GM19463 (cell line): Measurements from ENCODE around the gene TTN.

Source experiments
- ATAC-seq: cut with Tn5 transposase; IDR thresholded peaks from one replicate; pipeline ENCODE4 v1.9.1; 2021; ENCODE audit warnings: mild to moderate bottlenecking, moderate library complexity; ENCODE audit not compliant: unreplicated experiment

TTN gene

DNA sequence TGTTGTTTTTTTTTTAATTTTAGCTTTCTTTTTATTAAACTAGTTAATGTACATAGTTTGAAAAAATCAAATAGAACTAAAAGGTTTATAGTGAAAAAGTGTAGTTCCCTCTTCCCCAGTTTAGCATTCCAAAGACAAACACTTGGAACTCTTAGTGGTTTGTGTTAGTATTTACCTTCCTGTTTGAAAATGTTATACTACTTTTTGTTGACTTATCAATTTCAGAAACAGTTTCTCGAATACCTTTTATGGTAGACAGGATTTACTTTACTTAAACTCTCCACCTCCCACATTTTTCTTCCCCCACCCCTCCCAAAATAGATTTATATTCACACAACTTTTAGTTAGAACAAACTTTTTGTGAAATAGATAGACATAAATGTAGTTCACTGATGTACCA is 300.3 kb downstream of the TTN start:
- no peak for ATAC-seq

DNA sequence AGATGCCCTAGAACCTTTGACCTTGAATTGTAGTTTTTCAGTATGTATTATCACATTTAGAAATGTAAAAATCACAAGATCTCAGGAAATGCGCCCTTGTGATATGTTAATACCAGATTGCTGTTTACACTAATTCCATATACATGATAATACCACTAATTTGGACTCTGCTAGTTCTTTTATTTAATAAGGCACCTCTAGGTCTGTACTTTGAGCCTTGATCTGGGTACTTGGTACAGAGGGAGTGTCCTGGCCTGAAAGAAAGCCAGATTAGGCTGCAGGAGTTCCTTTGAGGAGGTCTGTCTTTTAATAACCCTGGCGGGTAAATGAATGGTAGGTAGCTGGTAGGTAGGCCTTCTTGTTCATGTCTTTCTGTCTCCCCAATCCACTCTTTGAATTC is 300.7 kb downstream of the TTN start:
- no peak for ATAC-seq

DNA sequence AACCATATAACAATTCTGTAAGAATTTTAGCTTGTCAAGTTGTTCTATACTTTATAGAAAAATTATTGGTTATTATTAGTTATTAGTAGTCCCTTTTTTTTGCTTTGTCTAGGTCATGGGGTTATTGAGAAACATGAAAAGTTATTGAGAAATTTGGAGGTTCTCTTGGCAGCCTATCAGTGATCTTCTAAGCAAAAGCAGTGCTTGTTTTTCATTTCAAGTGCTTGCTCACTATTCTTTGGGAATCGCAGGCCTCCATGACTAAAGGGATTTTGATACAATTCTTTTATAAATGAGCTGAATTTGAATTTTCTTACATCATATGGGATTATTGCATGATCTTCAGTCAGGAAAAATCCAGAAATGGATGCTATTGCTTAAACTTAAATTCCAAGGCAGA is 301.1 kb downstream of the TTN start:
- ATAC-seq, result no peak

DNA sequence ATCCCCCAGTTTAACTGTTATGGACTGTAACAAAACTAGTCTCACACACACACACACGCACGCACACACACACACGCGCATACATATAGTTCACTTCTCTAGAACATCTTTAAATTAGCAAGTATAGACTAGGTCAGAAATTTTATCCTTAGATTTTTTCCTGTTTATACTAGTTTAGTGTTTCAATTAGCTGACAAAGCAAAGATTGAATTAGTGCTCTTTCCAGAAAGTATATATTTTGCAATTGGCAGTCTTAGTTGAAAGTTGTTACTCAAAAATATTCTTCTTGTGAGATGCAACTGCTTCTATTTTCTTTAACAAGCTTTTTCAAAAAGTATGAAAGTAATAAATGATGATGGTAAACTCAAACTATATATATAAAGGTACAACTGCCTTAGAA is 304.5 kb downstream of the TTN start:
- ATAC-seq, result no peak

DNA sequence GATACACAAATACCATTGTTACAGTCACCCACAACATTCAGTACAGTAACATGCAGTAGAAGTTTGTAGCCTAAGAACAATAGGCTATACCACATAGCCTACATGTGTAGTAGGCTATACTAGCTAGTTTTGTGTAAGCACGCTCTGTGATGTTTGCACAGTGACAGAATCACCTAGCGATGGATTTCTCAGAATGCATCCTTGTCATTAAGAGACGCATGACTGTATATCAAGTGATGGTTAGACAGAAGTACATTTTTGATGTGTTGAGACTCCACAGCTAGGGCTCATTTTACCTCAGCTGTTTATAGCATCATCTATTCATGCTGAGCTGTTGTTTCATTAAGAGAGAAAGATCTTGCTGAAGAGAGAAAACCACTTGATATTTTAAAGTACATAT is 307.6 kb downstream of the TTN start:
- ATAC-seq, result no peak

DNA sequence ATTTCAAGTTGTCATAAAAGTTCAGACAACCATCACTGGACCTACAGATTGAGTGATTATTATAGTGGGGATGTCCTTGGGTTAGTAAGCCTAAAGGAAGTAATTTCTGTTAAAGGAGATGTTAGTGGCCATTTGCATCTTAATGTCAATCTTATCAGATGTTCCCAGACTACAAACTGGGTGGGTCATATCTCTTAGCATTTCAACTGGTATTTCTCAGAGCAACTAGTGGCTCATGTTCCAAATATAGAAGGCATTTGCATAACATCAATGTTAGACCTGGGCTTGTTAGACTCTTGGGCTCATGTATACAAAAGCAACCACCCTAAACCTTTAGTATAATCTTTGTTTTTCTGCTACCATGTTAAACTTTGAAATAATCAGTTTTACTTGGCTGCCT is 309.1 kb downstream of the TTN start:
- ATAC-seq, result no peak

- ATAC-seq, result no peak
Measured at GRCh38 chr2:178496049-178496448, 311.2 kb downstream of the TTN start.

DNA sequence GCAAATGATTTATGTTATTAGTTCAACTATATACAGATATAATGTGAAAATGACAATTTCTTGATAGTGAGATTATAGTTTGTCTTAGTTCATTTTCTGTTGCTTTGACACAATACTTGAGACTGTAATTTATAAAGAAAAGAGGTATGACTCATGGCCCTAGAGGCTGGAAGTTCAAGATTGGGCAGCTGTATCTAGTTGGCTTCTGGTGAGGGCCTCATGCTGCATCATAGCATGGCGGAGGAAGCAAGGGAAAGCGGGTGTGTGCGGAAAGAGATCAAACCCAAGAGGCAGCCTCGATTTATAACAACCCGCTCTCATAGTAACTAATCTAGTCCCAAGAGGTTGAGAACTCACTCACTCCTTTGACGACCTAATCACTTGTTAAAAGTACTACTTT is 315.6 kb downstream of the TTN start:
- no peak for ATAC-seq

- ATAC-seq, result no peak
Measured at GRCh38 chr2:178485356-178485755, 321.9 kb downstream of the TTN start.

DNA sequence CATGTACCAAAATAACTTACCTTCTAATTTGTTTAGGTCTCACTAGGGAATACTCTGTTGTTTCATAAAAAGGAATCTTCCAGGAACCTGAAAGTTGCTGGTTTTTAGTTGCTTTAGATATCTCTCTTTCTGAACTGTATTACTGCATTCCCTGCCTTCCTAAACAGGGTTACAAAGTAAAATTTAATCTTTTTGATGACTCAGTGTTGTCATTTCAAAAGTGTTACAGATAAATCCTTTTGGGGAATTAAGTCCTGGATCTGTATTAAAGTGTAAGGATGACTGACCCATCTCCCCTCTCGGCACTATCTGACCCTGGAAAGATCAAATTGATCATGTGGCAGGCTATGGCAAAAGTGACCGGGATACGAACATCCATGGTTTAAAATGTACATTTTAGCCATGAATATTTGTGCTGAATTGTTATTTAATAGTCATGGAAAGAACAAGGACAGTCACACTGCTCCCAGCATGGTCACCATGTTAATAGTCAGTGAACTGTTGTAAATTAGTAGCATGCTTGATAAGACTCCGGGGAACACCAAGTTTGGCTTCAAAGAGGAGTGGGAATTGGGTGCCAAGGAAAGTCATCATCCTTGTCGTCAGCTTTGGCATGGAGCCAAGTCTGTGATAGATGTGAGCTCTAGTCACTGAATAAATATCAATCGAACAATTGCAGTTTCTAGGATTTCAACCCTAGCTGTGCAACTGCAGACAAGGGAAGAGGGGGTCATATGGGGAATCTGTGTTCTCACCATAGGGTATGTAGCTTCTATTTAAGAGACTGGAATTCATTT is 322.8 kb downstream of the TTN start:
- ATAC-seq, result no peak

DNA sequence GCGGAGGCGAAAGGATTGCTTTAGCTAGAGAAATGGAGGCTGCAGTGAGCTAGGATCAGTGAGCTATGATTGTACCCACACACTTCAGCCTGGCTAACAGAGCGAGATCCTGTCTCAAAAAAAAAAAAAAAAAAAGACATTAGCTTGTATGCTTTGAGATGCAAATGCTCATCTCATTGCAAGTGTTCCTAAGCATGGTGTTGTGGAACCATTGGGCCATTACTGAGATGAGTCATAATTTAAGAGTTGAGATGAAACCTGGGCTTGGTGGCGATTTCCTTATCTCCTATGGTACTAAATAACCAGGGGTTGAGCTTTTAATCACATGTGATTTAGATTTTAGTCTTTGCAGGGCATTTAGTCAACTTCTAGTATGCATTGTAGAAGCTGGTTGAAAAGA is 324.8 kb downstream of the TTN start:
- peak; percentile 22 for ATAC-seq

DNA sequence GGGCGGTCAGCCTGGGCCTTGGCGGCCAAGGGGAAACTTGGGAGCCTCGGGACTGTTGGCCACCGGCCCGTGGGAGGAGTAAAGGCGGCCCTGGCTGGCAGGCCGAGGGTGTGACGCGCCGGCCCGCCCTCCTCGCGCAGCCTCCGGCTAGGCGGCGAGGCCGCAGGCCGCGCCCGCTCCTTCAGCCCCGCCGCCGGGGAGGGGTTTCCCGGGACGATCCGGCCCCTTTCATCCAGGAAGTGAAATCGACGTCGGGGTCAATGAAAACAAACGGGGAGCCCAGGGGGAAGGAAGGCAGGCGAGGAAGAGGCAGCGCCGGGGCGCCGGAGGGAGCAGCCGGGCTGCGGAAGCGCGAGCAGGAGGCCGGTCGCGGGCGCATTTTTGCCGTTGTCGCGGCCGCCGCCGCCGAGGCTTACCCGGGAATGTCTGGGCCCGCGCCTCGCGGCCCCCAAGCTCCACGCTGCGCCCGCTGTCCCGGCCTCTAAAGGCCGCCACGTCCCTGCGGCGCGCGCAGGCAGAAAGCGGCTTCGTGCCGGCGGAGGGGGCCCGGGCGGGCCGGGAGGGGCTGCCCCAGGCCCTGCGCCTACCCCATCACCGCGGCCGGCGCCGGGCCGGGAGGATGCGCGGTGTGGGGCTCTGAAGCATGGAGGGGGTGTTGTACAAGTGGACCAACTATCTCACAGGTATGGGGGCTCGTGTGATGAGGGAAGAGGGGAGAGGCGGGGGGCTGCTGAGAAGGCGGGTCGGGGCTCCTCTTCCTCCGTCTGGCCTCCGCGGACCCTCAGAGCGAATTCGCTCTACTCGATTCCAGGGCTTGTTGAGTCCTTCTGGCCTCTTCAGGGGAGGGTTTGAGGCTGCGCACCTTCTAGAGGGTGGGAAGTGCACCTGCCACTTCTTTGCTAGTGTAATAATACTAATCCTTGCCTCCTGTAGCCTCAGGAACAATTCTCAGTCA is 326.7 kb downstream of the TTN start, which contains the start of gene PLEKHA3:
Gene PLEKHA3 (plus strand): TSS at position 231 of the 955 bp plus-strand sequence. CDS start 413 bp downstream, at position 644.
- peak; percentile 69 for ATAC-seq

DNA sequence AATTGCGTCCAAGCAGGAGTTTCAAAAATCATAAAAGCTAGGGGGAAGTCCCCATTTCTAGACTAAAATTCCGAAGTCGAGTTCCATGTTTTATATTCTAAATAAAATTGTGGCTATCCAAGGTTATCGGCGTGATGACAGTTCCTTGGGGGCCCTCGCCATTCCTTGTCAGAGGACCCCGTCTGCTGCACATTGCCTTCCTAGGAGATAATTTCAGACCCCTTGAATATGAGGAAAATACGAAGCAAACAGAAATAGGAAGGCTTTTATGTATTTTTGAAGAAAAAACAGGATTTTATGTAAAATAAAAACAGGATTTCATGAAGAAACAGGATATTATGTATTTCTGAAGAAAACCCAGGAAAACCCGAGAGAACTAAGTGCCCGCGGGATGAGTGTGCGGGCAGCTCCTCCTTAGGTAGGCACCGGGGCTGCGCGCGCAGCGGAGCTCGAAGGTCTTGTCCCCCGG is 327.4 kb downstream of the TTN start:
- ATAC-seq, result no peak

GRCh38 chr2:178479275-178479616 is 328.0 kb downstream of the TTN start:
- no peak for ATAC-seq

- ATAC-seq, result peak; percentile 45
Measured at GRCh38 chr2:178478439-178479274, 328.6 kb downstream of the TTN start, which contains the start of gene FKBP7. FKBP7 (minus strand) TSS chr2:178478600; CDS start chr2:178478499, 101 bp downstream.

DNA sequence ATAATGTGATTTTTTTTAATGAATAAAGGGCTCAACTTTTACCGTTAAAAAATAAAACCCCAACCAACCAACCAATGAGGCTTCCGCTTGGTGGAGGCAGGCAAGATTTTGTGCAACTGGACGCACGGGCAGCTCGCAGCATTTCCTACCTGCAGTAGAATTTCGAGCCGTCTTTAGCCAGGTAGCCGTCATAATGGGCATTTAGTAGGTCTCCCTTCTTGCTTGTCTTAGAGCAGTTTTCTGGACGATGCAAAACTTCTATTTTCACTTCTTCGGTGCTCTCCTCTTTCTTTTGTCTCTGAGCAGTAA is 329.1 kb downstream of the TTN start:
- ATAC-seq, result no peak

DNA sequence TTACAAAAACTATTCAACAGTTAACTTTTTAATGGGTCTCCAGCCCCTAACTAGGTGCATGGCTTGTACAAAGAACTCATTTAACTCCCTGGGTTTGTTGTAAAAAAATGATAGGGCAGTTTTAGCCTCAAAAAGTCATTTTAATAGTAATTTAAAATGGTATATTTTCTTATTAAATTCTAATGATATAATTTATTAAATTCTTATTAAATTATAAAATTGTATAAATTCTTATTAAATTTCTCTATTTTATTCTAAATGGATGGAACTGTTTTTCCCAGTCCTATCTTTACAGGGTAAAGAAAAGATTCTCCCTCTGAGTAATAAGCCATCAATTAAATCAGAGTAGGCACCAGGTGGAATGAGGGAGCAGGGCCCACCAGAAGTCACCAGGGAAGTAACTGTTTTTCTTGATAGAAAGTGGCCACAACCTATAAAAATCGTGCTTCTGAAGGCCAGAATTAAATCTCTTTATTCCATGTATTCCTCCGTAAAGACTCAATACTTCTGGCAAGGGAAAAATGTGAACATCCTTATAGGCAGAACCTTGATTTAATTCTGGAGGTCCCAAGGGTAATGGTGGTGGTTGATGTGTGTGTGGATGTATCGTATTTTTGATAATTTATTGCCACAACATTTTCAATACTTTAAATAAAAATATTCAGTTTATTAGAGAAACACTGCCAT is 329.6 kb downstream of the TTN start:
- no peak for ATAC-seq

DNA sequence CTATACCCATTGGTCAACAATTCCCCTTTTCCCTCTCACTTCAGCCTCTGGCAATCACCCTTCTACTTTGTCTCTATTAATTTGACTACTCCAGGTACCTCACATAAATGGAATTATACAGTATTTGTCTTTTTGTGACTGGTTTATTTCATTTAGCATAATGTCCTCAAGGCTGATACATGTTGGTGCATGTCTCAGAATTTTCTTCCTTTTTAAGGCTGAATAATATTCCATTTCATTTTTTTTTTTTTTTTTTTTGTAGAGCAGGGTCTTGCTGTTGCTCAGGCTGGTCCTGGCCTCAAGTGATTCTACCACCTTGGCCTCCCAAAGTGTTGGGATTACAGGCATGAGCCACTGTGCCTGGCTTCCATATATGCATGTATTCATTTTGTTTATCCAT is 330.7 kb downstream of the TTN start:
- no peak for ATAC-seq
